ENCODE data around the gene VASP. TPM values are rescaled to one million over a fixed set of nuclear protein-coding genes. Genes with fewer than 3 reads are reported as not detected.

Gene VASP
- total and polyA plus RNA-seq, 2 donors (not counting 1 experiment from before 2014, with no cell fraction given): 79.5 to 108 TPM

DNA sequence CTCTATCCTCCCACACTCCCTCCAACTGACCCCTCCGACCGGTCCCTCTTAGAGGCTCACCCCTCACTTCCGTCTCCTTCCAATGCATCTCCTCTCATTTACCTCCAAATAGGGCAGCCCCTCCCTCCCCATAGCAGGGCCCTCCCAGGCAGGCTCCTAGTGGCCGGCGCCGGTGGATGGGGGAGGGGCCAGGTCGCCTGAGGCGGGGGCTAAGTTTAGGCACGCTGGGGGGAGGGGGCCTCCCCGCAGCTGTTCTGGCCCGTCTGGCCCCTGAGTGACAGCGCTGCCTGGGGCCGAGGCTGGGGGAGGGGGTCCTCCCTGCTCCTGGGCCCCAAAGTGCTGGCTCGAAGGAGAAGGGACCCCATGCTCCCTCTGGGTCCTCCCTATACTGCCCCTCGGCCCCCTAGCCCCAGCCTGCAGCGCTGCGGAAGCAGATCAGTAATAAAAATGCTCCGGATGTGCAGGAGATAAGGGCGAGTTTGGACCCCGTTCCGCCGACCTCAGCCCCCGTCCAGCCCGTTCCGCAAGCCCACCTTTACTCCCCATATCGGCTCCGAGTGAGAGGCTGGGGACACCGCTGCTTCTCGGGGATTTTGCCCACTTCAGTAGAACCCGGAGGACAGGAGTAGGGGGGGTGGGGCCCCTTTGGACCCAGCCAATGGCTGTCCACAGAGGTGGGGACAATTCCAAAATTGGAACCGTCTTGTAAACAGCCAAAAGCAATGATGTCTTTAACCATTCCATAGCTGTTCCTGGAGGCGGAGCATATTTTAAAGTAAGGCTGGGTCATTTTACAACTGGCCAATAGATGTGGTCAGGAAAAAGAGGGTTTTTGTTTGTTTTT is 14.4 kb upstream of the VASP start:
- peaks cover 11% of the 10 kb centered on the region for H4K20me1 ChIP-seq (ENCODE audit: control insufficient read depth, insufficient read depth, low read length, poor library complexity, severe bottlenecking)
- no peak overlapping the region for H3K27ac ChIP-seq (ENCODE audit: low read length in 2 of 2)
- ChIA-PET CTCF (interaction anchor here (0.6 to 3.9 kb wide), 2 partner anchors 53 to 66 kb away, joined by 3 to 18 read pairs; no protein-coding TSS in a partner anchor), POLR2A (no interaction called here)
- peaks cover 0 to 43% (median 22%) of the 10 kb centered on the region in 4 experiments for H3K27me3 ChIP-seq (replicated peaks in 1 of 4; ENCODE audit: control extremely low read depth in 1 of 4, control insufficient read depth in 3 of 4, insufficient read depth in 4 of 4, low read length in 3 of 4)
- peaks cover 0 to 15% (median 0%) of the 10 kb centered on the region in 3 donors for H3K9me3 ChIP-seq (ENCODE audit: control extremely low read depth in 1 of 3, control insufficient read depth in 2 of 3, insufficient read depth in 1 of 3, low read length in 2 of 3)
- ATAC-seq (ENCODE audit: low read depth) (no peak), DNase-seq (no peak)
- Mint-ChIP-seq H3K4me1 (peaks cover 24% of the 10 kb centered on the region), H3K9me3 (ENCODE audit: insufficient read depth) (no peaks in the 10 kb centered on the region), H3K27ac (no peak overlapping the region), H3K4me3 (peak overlapping the region; percentile 49), H3K27me3 (peaks cover 21% of the 10 kb centered on the region)
- 3% methylated on average over 21 of the region's 32 CpGs for WGBS (ENCODE audit: insufficient coverage)
- TF ChIP-seq, protein P1, sequence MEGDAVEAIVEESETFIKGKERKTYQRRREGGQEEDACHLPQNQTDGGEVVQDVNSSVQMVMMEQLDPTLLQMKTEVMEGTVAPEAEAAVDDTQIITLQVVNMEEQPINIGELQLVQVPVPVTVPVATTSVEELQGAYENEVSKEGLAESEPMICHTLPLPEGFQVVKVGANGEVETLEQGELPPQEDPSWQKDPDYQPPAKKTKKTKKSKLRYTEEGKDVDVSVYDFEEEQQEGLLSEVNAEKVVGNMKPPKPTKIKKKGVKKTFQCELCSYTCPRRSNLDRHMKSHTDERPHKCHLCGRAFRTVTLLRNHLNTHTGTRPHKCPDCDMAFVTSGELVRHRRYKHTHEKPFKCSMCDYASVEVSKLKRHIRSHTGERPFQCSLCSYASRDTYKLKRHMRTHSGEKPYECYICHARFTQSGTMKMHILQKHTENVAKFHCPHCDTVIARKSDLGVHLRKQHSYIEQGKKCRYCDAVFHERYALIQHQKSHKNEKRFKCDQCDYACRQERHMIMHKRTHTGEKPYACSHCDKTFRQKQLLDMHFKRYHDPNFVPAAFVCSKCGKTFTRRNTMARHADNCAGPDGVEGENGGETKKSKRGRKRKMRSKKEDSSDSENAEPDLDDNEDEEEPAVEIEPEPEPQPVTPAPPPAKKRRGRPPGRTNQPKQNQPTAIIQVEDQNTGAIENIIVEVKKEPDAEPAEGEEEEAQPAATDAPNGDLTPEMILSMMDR (IDR thresholded peaks at IDR 0.05): no peak
- no peak for TF ChIP-seq EZH2 (IDR thresholded peaks at IDR 0.05; ENCODE audit: borderline replicate concordance, insufficient read depth, low read depth, low read length, poor library complexity, severe bottlenecking)
- H3K79me2 ChIP-seq (ENCODE audit: control insufficient read depth, insufficient read depth, low read length): peaks cover 5% of the 10 kb centered on the region
- H3K36me3 ChIP-seq (replicated peaks in 1 of 2; ENCODE audit: control extremely low read depth in 1 of 2, control insufficient read depth in 1 of 2, extremely low read depth in 1 of 2, insufficient read depth in 2 of 2, low read length in 1 of 2): no peaks in the 10 kb centered on the region
- peak overlapping the region in 1 of 5 experiments; percentile 2 for H3K4me3 ChIP-seq (ENCODE audit: control extremely low read depth in 1 of 5, extremely low read depth in 1 of 5, insufficient read depth in 1 of 5, low read depth in 2 of 5, low read length in 4 of 5)
- peak overlapping the region; percentile 49 for H3K4me2 ChIP-seq (replicated peaks; ENCODE audit: low read depth, low read length, poor library complexity, severe bottlenecking)
- intact Hi-C loops (cut with micrococcal nuclease): loop anchor here (2.0 kb wide), 1 partner anchor 66 kb away; no protein-coding TSS in a partner anchor
- H2AFZ ChIP-seq (ENCODE audit: insufficient read depth, low read depth, low read length, poor library complexity, severe bottlenecking): no peak overlapping the region
- H3K9ac ChIP-seq (ENCODE audit: low read length): no peak overlapping the region
- H3K4me1 ChIP-seq (ENCODE audit: control insufficient read depth in 2 of 2, insufficient read depth in 2 of 2, low read length in 2 of 2): peaks cover 27 to 32% of the 10 kb centered on the region in 2 donors
